HuH-7 (cell line): Measurements from ENCODE around the gene HSPB3.
"Not testable (repeated sequence)": the region's sequence is repeated elsewhere in the genome, so short reads cannot be mapped to it uniquely, and the experiment has no call there.

Experiments used
- DNase-seq: peaks from one replicate; pipeline ENCODE4 v3.0.0; 2011; ENCODE audit warnings: low spot score

The HSPB3 gene

GRCh38 chr5:54455413-54456157 lies at the start of gene HSPB3:
Gene HSPB3 (plus strand): TSS chr5:54455699. CDS start chr5:54455790, 91 bp downstream.
- no peak for DNase-seq

- no peak for DNase-seq
These were observed 44.3 kb upstream of the HSPB3 start for GRCh38 chr5:54411176-54411575.

DNA sequence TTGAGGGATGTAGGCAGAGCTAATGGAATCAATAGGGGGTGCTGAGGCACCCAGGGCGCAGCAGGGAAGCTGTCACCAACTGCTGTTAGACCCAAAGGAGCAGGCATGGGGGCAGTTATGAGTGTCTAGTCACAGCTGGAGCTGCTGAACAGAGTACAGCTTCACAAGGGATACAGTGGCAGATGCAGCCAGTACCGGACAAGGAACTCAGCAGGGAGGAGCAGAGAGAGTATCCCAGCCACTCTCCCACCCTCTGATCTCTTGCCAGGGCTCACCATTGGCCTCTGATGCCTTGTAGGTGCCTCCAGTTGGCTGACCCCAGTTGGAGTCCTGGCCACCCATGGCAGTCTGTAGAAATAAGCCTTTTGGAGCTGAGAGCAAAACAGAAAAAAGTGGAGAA lies 42.6 kb upstream of the HSPB3 start:
- DNase-seq, result no peak

DNA sequence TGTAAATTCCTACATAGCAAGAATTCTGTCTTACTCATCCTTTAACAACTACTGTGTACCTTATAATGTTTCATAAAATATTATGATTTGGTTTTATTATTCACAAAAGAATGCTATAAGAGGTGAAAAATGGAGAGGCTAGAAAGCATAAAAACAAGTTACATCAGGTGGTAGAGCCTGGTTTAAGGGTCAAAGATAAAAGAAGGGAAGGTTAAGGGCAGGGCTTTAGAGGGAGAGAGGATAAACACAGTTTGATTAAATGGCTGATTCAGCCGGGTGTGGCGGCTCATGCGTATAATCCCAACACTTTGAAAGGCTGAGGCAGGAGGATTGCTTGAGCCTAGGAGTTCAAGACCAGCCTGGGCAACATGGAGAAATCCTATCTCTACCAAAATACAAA lies 40.4 kb upstream of the HSPB3 start:
- no peak for DNase-seq

DNA sequence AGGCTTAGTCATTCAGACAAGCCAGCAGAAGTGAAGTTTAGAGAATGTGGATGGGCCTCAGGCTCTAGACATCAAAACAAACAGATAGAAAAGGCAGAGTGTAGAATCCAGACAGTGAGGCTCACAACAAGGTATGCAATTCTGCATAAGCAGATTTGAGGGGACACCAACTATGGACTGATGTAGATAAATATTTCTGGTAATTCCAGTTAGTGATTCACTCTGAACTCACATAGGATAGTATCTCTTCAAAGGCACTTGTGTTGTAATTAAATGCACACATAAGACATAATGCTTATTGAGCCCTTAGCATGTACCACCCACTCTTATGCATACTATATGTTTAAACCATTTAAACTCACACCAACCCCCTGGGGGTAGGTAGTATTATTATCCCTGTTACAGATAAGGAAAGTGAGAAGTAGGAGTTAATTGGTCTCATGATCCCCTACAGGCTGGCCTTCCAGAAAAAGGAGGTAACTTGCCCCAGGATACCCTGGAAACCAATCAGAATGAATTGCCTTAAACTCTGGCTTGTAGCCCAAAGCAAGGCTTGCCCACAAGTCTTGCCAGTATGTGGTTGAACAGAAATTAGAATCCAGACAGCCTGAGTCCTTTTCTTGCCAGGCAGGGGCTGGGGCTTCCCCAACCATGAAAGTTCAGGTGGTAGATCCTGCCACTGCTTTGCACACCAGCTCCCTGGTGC lies 39.5 kb upstream of the HSPB3 start:
- no peak for DNase-seq

- peak; percentile 15 for DNase-seq
These were observed 35.7 kb upstream of the HSPB3 start for GRCh38 chr5:54419573-54420423.

GRCh38 chr5:54420511-54420910 lies 35.0 kb upstream of the HSPB3 start:
- DNase-seq, result not testable (repeated sequence)

- no peak for DNase-seq
These were observed 33.5 kb upstream of the HSPB3 start for GRCh38 chr5:54421976-54422375.

DNA sequence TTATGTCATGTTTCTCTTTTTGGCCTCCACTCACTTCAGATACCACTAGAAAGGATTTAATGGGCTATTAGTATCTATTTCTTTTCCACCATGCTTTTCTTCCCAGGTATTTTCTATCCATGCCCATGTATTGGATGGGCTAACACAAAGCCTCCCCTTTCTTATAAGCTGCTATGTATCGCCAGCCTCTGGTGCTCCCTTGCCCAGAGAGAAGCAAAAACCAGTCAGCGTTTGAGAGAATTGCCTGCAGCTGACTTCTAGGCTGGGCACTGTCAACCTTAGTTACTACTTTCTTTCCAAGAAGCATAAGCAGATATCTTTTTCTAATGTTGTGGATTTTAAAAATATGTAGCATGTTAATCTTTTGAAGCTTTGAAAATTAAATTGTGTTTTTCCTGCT lies 30.2 kb upstream of the HSPB3 start:
- DNase-seq, result no peak

GRCh38 chr5:54426209-54426608 lies 29.3 kb upstream of the HSPB3 start:
- no peak for DNase-seq

GRCh38 chr5:54434650-54435049 lies 20.8 kb upstream of the HSPB3 start:
- not testable (repeated sequence) for DNase-seq

DNA sequence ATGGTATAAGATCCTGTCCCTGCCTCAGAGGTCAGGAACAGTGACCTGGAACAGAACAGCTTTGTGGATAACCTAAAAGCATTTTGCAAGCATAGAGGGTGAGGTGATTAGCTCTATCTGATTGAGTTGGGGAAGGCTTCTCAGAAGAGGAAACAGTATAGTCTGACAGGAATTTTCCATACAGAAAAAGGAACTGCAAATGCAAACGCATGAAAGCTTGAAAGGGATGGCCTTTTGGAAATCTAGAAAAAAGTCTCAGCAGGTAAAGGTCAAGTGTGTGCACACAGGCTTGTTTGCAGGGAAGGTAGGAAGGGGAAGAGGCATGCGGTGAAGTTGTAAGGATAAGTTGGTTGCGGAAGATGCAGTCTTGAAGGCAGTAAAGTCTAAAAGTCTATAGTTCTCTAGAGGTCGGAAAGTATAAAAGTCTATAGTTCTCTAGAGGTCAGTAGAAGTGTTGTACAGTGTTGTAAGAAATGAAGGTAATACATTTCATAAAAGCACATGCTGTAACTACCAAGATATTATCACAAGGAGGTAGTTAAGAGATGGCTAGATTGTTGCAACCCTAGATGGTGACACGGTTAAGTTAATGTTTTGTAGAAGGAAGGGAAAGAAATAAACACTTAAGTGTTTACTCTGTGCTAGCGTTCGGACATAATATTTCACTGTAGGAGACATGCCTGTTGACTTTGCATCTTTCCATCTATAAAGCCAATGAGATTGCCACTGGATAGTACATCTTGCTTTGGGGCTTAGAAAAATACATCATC lies 16.7 kb upstream of the HSPB3 start:
- DNase-seq, result no peak

- no peak for DNase-seq
These were observed 15.0 kb upstream of the HSPB3 start for GRCh38 chr5:54440456-54440893.

- DNase-seq, result no peak
These were observed 13.2 kb upstream of the HSPB3 start for GRCh38 chr5:54442271-54442670.

DNA sequence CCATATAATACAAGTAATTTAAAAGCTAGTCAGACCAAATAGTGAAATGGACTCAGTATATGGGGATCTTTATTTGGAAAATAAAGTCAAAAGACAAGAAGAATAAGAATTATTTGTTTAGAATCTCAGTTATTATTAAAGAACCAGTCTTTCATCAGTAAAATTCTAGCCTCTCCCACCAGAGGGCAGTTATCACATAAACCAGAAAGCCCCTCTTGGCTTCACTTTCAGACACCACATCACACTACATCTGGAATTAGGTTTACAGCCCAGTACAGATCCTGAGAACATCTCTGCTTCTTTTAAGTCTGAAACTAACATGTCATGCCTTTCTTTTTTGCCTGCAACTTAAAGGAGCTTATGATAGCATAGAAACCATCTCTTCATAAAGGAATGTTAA lies 12.2 kb upstream of the HSPB3 start:
- DNase-seq, result no peak

- no peak for DNase-seq
These were observed 9.7 kb upstream of the HSPB3 start for GRCh38 chr5:54445691-54446378.

- no peak for DNase-seq
These were observed 9.1 kb upstream of the HSPB3 start for GRCh38 chr5:54446379-54446732.

GRCh38 chr5:54449923-54450322 lies 5.6 kb upstream of the HSPB3 start:
- no peak for DNase-seq

DNA sequence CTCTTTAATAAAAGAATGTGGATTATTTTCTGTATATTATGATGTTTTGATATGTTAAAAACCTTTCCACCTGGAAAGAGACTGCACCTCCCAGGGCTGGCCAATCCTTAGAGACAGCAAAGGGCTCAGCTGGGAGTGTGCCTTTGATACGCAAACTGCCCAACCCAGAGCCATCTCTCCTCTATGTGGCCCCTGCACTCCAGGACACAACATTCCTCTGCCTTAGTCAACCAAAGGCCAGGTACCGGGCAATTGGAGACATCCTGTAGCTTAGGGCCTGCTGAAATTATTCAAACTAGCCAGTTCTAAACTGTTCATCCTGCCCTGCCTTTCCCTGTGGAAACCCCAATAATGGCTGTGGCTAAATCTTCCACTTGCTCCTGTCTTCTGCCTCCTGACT lies 5.0 kb upstream of the HSPB3 start:
- no peak for DNase-seq

- no peak for DNase-seq
These were observed 2.5 kb upstream of the HSPB3 start for GRCh38 chr5:54453046-54453445.

DNA sequence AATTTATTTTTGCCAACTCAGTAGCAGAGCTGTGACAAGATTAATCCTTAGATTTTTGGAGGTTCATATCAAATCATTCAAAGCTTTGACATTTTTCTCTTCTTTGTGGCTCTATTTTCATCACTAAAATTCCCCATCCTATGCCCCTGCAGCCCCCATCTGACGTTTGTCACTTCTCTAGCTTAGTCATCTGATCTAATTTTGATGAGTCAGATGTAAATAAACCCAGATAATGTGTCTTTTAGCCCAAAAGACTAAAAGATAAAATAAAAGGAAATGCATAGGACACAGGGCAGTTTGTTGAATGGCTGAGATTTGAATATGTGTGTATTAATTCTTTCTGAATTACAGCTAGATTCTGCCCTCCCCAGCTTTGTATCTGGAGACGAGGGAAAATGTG lies 897 bp upstream of the HSPB3 start:
- DNase-seq, result no peak
